Measurements from ENCODE around the gene PGM2.

- no peak for TF ChIP-seq CTCF (IDR thresholded peaks at IDR 0.05)
- TF ChIP-seq POLR2A (IDR thresholded peaks at IDR 0.05) = no peak
These were observed 45.4 kb upstream of the PGM2 start for GRCh38 chr4:37781131-37781455.
